K562 (cell line): Measurements from ENCODE around the gene COQ5. TPM values are rescaled to one million over a fixed set of nuclear protein-coding genes. Genes with fewer than 3 reads are reported as not detected.

ENCODE experiments used
- CBX2 ChIP-seq: fragments of 200-600 bp; sonication (generic); IDR thresholded peaks from one replicate; pipeline ENCODE4 v1.6.1; 2012; ENCODE audit warnings: mild to moderate bottlenecking, low read length, inconsistent platforms; ENCODE audit not compliant: insufficient read depth, poor library complexity, severe bottlenecking
- CEBPG ChIP-seq, 3 experiments: fragments of 200-800 bp in 1 of 3; sonication (Bioruptor generic) in 1 of 3; sonication (generic) in 1 of 3; formaldehyde crosslinking in 1 of 3; IDR thresholded peaks in 2 of 3; conservative IDR thresholded peaks in 1 of 3; 2 replicates each; pipeline versions ENCODE4 v1.6.1 to v1.8.0; 2016 to 2022; ENCODE audit warnings: missing compliant biosample characterization in 2 of 3, missing genetic modification characterization in 2 of 3, mild to moderate bottlenecking in 1 of 3, missing genetic modification reagents in 1 of 3
- HNRNPUL1 ChIP-seq: fragments of 200-400 bp; formaldehyde crosslinking; IDR thresholded peaks from 2 replicates; pipeline ENCODE4 v1.6.1; 2017; ENCODE audit warnings: low read length
- MYC ChIP-seq, 2 experiments: fragments of 250-450 bp in 1 of 2; sonication (Bioruptor Pico) in 1 of 2; IDR thresholded peaks; 2 replicates each; pipeline versions ENCODE4 v1.5.1 to v1.6.1; 2012 to 2021; ENCODE audit warnings: low read depth in 2 of 2, borderline replicate concordance in 1 of 2, improper control_type of control experiment in 1 of 2, low read length in 1 of 2, mild to moderate bottlenecking in 1 of 2, moderate library complexity in 1 of 2
- NEUROD1 ChIP-seq: fragments of 150-350 bp; IDR thresholded peaks from 2 replicates; pipeline ENCODE4 v1.6.1; 2014; ENCODE audit warnings: borderline replicate concordance, low read length, low read depth; ENCODE audit not compliant: partially characterized antibody
- SMARCE1 ChIP-seq: fragments of 450-650 bp; IDR thresholded peaks from 2 replicates; pipeline ENCODE4 v1.7.1; 2016; ENCODE audit warnings: mild to moderate bottlenecking
- ZNF785 ChIP-seq: fragments of 250-450 bp; sonication (Bioruptor Pico); IDR thresholded peaks from 2 replicates; pipeline ENCODE4 v1.4.0; 2020; ENCODE audit warnings: mild to moderate bottlenecking
- ZSCAN29 ChIP-seq: fragments of 450-650 bp; IDR thresholded peaks from 2 replicates; pipeline ENCODE4 v1.6.1; 2017
- polyA plus RNA-seq, 8 experiments: library from polyadenylated mRNA; depleted of rRNA in 4 of 8; stranded (reverse) in 5 of 8; unstranded in 3 of 8; fragments of >200 nt; fragmentation: Nextera tagmentation in 2 of 8; fragmentation: Illumina TruSeq in 1 of 8; extraction: Ambion mirVana in 2 of 8; extraction: Trizol in 1 of 8; gene quantifications; 2 replicates each; pipeline versions ENCODE4 v1.2.1 to v1.2.3, GENCODE V29; 2011 to 2014; ENCODE audit warnings: inconsistent platforms in 1 of 8, missing spikeins in 1 of 8
- total RNA-seq, 7 experiments: library from RNA; depleted of rRNA in 6 of 7; stranded (reverse); fragments of >200 nt in 6 of 7; fragmentation: Illumina TruSeq in 2 of 7; extraction: Trizol in 2 of 7; gene quantifications; 2 replicates each; pipeline versions ENCODE4 v1.2.1 to v1.2.3, GENCODE V29; 2011 to 2021; ENCODE audit warnings: low replicate concordance in 1 of 7
- TF ChIP-seq, protein P1 (sequence below): IDR thresholded peaks from 3 replicates; pipeline ENCODE4 v1.6.1; 2011; ENCODE audit warnings: borderline replicate concordance, mild to moderate bottlenecking, moderate library complexity; ENCODE audit not compliant: insufficient read length; ENCODE audit errors: extremely low read depth
- TF ChIP-seq, protein P2 (sequence below): sonication (generic); formaldehyde crosslinking; IDR thresholded peaks from 2 replicates; pipeline ENCODE4 v1.8.0; 2023; ENCODE audit warnings: missing genetic modification reagents, mild to moderate bottlenecking, borderline replicate concordance
- TF ChIP-seq, protein P3 (sequence below): fragments of 450-650 bp; IDR thresholded peaks from 2 replicates; pipeline ENCODE4 v1.7.1; 2018; ENCODE audit warnings: mild to moderate bottlenecking, low read depth; ENCODE audit not compliant: partially characterized antibody
- TF ChIP-seq, protein P4 (sequence below), 2 experiments: fragments of 450-650 bp; IDR thresholded peaks; 2 replicates each; pipeline ENCODE4 v1.6.1; 2016

Gene COQ5
- total and polyA plus RNA-seq, 9 of the 15 experiments (the other 6 are each of a cell fraction or from before 2014, with no cell fraction given): 19.2 to 59.7 (median 30.4) TPM

DNA sequence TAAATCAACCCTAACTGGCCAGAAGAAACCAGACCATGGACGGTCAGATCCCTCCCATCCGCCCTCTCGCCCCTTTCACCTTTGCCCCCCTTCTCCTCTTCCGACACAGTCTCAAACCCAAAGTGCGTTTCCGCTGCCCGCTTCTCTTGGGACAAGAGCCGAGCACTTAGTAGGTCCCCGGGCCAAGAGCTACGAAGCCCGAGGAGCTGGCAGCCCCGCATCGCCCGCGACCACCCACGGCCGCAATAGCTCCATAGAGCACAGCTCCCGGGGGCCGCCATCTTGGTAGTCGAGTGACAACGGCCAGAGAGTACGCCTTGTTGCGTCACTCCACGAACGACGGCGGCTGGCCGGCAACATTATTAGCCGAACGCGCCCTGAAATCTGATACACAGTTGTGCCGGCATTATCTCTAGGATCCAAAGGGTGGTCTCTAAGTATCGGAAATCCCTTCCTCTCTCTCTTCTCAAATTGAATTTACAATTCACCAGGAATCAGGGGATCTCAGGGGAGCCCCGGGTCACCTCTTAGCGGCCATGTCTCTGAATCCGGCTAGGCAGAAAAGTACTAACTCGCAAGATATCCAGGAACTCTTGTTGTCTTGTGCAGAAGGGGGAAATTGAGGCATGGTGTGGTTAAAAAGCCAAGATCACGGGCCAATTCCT, at the start of gene COQ5 (continued):
- TF ChIP-seq, protein P1, sequence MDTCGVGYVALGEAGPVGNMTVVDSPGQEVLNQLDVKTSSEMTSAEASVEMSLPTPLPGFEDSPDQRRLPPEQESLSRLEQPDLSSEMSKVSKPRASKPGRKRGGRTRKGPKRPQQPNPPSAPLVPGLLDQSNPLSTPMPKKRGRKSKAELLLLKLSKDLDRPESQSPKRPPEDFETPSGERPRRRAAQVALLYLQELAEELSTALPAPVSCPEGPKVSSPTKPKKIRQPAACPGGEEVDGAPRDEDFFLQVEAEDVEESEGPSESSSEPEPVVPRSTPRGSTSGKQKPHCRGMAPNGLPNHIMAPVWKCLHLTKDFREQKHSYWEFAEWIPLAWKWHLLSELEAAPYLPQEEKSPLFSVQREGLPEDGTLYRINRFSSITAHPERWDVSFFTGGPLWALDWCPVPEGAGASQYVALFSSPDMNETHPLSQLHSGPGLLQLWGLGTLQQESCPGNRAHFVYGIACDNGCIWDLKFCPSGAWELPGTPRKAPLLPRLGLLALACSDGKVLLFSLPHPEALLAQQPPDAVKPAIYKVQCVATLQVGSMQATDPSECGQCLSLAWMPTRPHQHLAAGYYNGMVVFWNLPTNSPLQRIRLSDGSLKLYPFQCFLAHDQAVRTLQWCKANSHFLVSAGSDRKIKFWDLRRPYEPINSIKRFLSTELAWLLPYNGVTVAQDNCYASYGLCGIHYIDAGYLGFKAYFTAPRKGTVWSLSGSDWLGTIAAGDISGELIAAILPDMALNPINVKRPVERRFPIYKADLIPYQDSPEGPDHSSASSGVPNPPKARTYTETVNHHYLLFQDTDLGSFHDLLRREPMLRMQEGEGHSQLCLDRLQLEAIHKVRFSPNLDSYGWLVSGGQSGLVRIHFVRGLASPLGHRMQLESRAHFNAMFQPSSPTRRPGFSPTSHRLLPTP: no peak
- TF ChIP-seq, protein P2, sequence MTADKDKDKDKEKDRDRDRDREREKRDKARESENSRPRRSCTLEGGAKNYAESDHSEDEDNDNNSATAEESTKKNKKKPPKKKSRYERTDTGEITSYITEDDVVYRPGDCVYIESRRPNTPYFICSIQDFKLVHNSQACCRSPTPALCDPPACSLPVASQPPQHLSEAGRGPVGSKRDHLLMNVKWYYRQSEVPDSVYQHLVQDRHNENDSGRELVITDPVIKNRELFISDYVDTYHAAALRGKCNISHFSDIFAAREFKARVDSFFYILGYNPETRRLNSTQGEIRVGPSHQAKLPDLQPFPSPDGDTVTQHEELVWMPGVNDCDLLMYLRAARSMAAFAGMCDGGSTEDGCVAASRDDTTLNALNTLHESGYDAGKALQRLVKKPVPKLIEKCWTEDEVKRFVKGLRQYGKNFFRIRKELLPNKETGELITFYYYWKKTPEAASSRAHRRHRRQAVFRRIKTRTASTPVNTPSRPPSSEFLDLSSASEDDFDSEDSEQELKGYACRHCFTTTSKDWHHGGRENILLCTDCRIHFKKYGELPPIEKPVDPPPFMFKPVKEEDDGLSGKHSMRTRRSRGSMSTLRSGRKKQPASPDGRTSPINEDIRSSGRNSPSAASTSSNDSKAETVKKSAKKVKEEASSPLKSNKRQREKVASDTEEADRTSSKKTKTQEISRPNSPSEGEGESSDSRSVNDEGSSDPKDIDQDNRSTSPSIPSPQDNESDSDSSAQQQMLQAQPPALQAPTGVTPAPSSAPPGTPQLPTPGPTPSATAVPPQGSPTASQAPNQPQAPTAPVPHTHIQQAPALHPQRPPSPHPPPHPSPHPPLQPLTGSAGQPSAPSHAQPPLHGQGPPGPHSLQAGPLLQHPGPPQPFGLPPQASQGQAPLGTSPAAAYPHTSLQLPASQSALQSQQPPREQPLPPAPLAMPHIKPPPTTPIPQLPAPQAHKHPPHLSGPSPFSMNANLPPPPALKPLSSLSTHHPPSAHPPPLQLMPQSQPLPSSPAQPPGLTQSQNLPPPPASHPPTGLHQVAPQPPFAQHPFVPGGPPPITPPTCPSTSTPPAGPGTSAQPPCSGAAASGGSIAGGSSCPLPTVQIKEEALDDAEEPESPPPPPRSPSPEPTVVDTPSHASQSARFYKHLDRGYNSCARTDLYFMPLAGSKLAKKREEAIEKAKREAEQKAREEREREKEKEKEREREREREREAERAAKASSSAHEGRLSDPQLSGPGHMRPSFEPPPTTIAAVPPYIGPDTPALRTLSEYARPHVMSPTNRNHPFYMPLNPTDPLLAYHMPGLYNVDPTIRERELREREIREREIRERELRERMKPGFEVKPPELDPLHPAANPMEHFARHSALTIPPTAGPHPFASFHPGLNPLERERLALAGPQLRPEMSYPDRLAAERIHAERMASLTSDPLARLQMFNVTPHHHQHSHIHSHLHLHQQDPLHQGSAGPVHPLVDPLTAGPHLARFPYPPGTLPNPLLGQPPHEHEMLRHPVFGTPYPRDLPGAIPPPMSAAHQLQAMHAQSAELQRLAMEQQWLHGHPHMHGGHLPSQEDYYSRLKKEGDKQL (CRISPR knock-in tag): no peak
- TF ChIP-seq CBX2 (no peak), HNRNPUL1 (no peak), NEUROD1 (peak; percentile 43), ZNF785 (CRISPR knock-in tag) (no peak), ZSCAN29 (no peak; the same call in 1 of the 2 replicates), CEBPG (CRISPR knock-in tag; IDR thresholded peaks at IDR 0.05) (peak; percentile 99), CEBPG (tag; conservative IDR thresholded peaks at IDR 0.05 in 1 of 2, IDR thresholded peaks at IDR 0.05 in 1 of 2) (peak; percentile 98), SMARCE1 (peak; percentile 47; the same call in 1 of the 2 replicates), MYC (IDR thresholded peaks at IDR 0.05; ENCODE audit: low read depth, low read length) (peak; percentile 81; the same call in 1 of the 2 replicates), MYC (CRISPR knock-in tag; IDR thresholded peaks at IDR 0.05; ENCODE audit: borderline replicate concordance, low read depth) (no peak)
- TF ChIP-seq, protein P3, sequence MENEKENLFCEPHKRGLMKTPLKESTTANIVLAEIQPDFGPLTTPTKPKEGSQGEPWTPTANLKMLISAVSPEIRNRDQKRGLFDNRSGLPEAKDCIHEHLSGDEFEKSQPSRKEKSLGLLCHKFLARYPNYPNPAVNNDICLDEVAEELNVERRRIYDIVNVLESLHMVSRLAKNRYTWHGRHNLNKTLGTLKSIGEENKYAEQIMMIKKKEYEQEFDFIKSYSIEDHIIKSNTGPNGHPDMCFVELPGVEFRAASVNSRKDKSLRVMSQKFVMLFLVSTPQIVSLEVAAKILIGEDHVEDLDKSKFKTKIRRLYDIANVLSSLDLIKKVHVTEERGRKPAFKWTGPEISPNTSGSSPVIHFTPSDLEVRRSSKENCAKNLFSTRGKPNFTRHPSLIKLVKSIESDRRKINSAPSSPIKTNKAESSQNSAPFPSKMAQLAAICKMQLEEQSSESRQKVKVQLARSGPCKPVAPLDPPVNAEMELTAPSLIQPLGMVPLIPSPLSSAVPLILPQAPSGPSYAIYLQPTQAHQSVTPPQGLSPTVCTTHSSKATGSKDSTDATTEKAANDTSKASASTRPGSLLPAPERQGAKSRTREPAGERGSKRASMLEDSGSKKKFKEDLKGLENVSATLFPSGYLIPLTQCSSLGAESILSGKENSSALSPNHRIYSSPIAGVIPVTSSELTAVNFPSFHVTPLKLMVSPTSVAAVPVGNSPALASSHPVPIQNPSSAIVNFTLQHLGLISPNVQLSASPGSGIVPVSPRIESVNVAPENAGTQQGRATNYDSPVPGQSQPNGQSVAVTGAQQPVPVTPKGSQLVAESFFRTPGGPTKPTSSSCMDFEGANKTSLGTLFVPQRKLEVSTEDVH: no peak
- TF ChIP-seq, protein P4, sequence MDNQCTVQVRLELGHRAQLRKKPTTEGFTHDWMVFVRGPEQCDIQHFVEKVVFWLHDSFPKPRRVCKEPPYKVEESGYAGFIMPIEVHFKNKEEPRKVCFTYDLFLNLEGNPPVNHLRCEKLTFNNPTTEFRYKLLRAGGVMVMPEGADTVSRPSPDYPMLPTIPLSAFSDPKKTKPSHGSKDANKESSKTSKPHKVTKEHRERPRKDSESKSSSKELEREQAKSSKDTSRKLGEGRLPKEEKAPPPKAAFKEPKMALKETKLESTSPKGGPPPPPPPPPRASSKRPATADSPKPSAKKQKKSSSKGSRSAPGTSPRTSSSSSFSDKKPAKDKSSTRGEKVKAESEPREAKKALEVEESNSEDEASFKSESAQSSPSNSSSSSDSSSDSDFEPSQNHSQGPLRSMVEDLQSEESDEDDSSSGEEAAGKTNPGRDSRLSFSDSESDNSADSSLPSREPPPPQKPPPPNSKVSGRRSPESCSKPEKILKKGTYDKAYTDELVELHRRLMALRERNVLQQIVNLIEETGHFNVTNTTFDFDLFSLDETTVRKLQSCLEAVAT (IDR thresholded peaks at IDR 0.05): peak; percentile 48 to 65; a peak in 2 of 4 replicates
